Stimulated activated CD8-positive, alpha-beta memory T cell treated with anti-CD3 and anti-CD28 coated beads, Interleukin-7, amount 100 ng/mL, for 24 hours (primary cell): ENCODE results near the gene GNG2.

Source experiments
- DNase-seq: peaks from one replicate; pipeline ENCODE4 v3.0.0-alpha.2; 2020; ENCODE audit warnings: low read depth

The GNG2 gene

GRCh38 chr14:51860164-51860824 lies at the start of gene GNG2:
TSS of gene GNG2 (plus strand) at chr14:51860612. CDS start at chr14:51950679, 90,067 bp downstream.
- peak; percentile 36 for DNase-seq

GRCh38 chr14:51811706-51812105 lies 48.7 kb upstream of the GNG2 start:
- DNase-seq: no peak

GRCh38 chr14:51816031-51816430 lies 44.4 kb upstream of the GNG2 start:
- DNase-seq: no peak

GRCh38 chr14:51817326-51817725 lies 43.1 kb upstream of the GNG2 start:
- DNase-seq: no peak

- no peak for DNase-seq
These were observed 41.5 kb upstream of the GNG2 start for GRCh38 chr14:51818748-51819380.

GRCh38 chr14:51821822-51822221 lies 38.6 kb upstream of the GNG2 start:
- DNase-seq: no peak

- DNase-seq: no peak
These were observed 37.9 kb upstream of the GNG2 start for GRCh38 chr14:51822499-51822898.

GRCh38 chr14:51823706-51824105 lies 36.7 kb upstream of the GNG2 start:
- DNase-seq: no peak

GRCh38 chr14:51824191-51824590 lies 36.2 kb upstream of the GNG2 start:
- DNase-seq: no peak

- DNase-seq: no peak
These were observed 34.5 kb upstream of the GNG2 start for GRCh38 chr14:51825926-51826325.

- DNase-seq: peak; percentile 38
These were observed 32.2 kb upstream of the GNG2 start for GRCh38 chr14:51828017-51828797.

GRCh38 chr14:51834240-51834639 lies 26.2 kb upstream of the GNG2 start:
- no peak for DNase-seq

- no peak for DNase-seq
These were observed 24.0 kb upstream of the GNG2 start for GRCh38 chr14:51836417-51836816.

GRCh38 chr14:51844081-51844881 lies 16.1 kb upstream of the GNG2 start:
- no peak for DNase-seq

GRCh38 chr14:51845811-51846210 lies 14.6 kb upstream of the GNG2 start:
- no peak for DNase-seq

- peak; percentile 59 for DNase-seq
These were observed 13.6 kb upstream of the GNG2 start for GRCh38 chr14:51846631-51847488.

GRCh38 chr14:51847489-51847796 lies 13.0 kb upstream of the GNG2 start:
- DNase-seq: no peak

GRCh38 chr14:51848120-51848519 lies 12.3 kb upstream of the GNG2 start:
- no peak for DNase-seq

GRCh38 chr14:51849097-51849496 lies 11.3 kb upstream of the GNG2 start:
- no peak for DNase-seq

- DNase-seq: no peak
These were observed 9.8 kb upstream of the GNG2 start for GRCh38 chr14:51850651-51851050.

GRCh38 chr14:51852541-51852940 lies 7.9 kb upstream of the GNG2 start:
- DNase-seq: no peak

GRCh38 chr14:51855234-51855633 lies 5.2 kb upstream of the GNG2 start:
- no peak for DNase-seq
